HEK293 (cell line): Measurements from ENCODE around the gene TMEM179B.

Experiments used
- CTCF ChIA-PET: fragments of 350-600 bp; formaldehyde crosslinking; extraction: SDS; loops from one replicate; lab custom pipeline; 2021; ENCODE audit warnings: antibody characterized with exemption; lab: Yijun Ruan, JAX
- POLR2A ChIA-PET: fragments of 300-600 bp; formaldehyde crosslinking; extraction: SDS; loops from one replicate; lab custom pipeline; 2020; ENCODE audit warnings: antibody characterized with exemption, inconsistent platforms; lab: Yijun Ruan, JAX
- H3K27ac ChIP-seq: fragments of 200-500 bp; sonication (Bioruptor generic); 2 replicates; pipeline ENCODE4 v1.5.1; 2014; ENCODE audit warnings: low read depth, low read length, control low read depth, inconsistent platforms; ENCODE audit errors: extremely low read depth
- H3K36me3 ChIP-seq, 2 experiments: fragments of 200-500 bp in 1 of 2; sonication (Bioruptor generic) in 1 of 2; 1 replicate in 1 of 2; 2 replicates in 1 of 2; pipeline ENCODE4 v1.5.1; 2014 to 2017; ENCODE audit warnings: inconsistent platforms in 2 of 2, low read length in 2 of 2; ENCODE audit not compliant: control insufficient read depth in 2 of 2, insufficient read depth in 1 of 2
- H3K4me1 ChIP-seq: fragments of 200-500 bp; sonication (Bioruptor generic); 2 replicates; pipeline ENCODE4 v1.5.1; 2014; ENCODE audit warnings: mild to moderate bottlenecking, low read length, inconsistent platforms; ENCODE audit not compliant: control insufficient read depth, insufficient read depth
- H3K4me3 ChIP-seq: 2 replicates; pipeline ENCODE4 v1.5.1; 2011; ENCODE audit warnings: low read depth, mild to moderate bottlenecking, control low read depth, low read length, moderate library complexity
- H3K9me3 ChIP-seq: fragments of 200-500 bp; sonication (Bioruptor generic); 2 replicates; pipeline ENCODE4 v1.5.1; 2014; ENCODE audit warnings: low read depth, low read length, inconsistent platforms; ENCODE audit not compliant: control insufficient read depth, insufficient read depth
- HOXA7 ChIP-seq: sonication (generic); formaldehyde crosslinking; IDR thresholded peaks from 2 replicates; pipeline ENCODE4 v1.8.1; 2022; ENCODE audit warnings: missing genetic modification reagents, borderline replicate concordance
- KLF9 ChIP-seq: fragments of 450-650 bp; formaldehyde crosslinking; IDR thresholded peaks from 2 replicates; pipeline ENCODE4 v1.5.1; 2016; ENCODE audit warnings: missing biosample characterization, missing genetic modification characterization, low read depth
- PATZ1 ChIP-seq: fragments of 450-650 bp; formaldehyde crosslinking; IDR thresholded peaks from 2 replicates; pipeline ENCODE4 v1.5.1; 2016; ENCODE audit warnings: missing biosample characterization, missing genetic modification characterization
- PRDM1 ChIP-seq: fragments of 450-650 bp; formaldehyde crosslinking; IDR thresholded peaks from 2 replicates; pipeline ENCODE4; 2016; ENCODE audit warnings: missing biosample characterization, missing genetic modification characterization
- PRDM4 ChIP-seq: fragments of 450-650 bp; formaldehyde crosslinking; IDR thresholded peaks from 2 replicates; pipeline ENCODE4 v1.5.1; 2017; ENCODE audit warnings: missing biosample characterization, missing genetic modification characterization
- SALL2 ChIP-seq: fragments of 450-650 bp; formaldehyde crosslinking; IDR thresholded peaks from 2 replicates; pipeline ENCODE4 v1.5.0; 2017; ENCODE audit warnings: missing biosample characterization, mild to moderate bottlenecking, missing genetic modification characterization, borderline replicate concordance
- SP3 ChIP-seq: fragments of 450-650 bp; formaldehyde crosslinking; IDR thresholded peaks from 2 replicates; pipeline ENCODE4 v1.5.1; 2016; ENCODE audit warnings: missing biosample characterization, missing genetic modification characterization
- ZBTB10 ChIP-seq: fragments of 450-650 bp; formaldehyde crosslinking; IDR thresholded peaks from 2 replicates; pipeline ENCODE4 v1.5.1; 2016; ENCODE audit warnings: missing biosample characterization, missing genetic modification characterization
- ZBTB26 ChIP-seq: fragments of 450-650 bp; formaldehyde crosslinking; optimal IDR thresholded peaks from 2 replicates; pipeline ENCODE3; 2016; ENCODE audit warnings: missing biosample characterization, mild to moderate bottlenecking, missing genetic modification characterization
- ZIC2 ChIP-seq: fragments of 450-650 bp; formaldehyde crosslinking; IDR thresholded peaks from 2 replicates; pipeline ENCODE4 v1.5.1; 2016; ENCODE audit warnings: missing biosample characterization, missing genetic modification characterization
- ZNF169 ChIP-seq: fragments of 450-650 bp; formaldehyde crosslinking; IDR thresholded peaks from 2 replicates; pipeline ENCODE4 v1.5.1; 2016; ENCODE audit warnings: missing biosample characterization, missing genetic modification characterization
- ZNF223 ChIP-seq: fragments of 450-650 bp; formaldehyde crosslinking; IDR thresholded peaks from 2 replicates; pipeline ENCODE4 v1.5.1; 2016; ENCODE audit warnings: missing biosample characterization, missing genetic modification characterization
- ZNF473 ChIP-seq: fragments of 450-650 bp; formaldehyde crosslinking; IDR thresholded peaks from 2 replicates; pipeline ENCODE4 v1.5.1; 2017; ENCODE audit warnings: missing biosample characterization, missing genetic modification characterization
- ZNF621 ChIP-seq: fragments of 450-650 bp; formaldehyde crosslinking; IDR thresholded peaks from 2 replicates; pipeline ENCODE4 v1.5.1; 2017; ENCODE audit warnings: missing biosample characterization, missing genetic modification characterization
- ZNF623 ChIP-seq: fragments of 450-650 bp; formaldehyde crosslinking; IDR thresholded peaks from 2 replicates; pipeline ENCODE4 v1.5.1; 2016; ENCODE audit warnings: missing biosample characterization, missing genetic modification characterization
- ZSCAN30 ChIP-seq: fragments of 450-650 bp; IDR thresholded peaks from 2 replicates; pipeline ENCODE4 v1.5.1; 2018; ENCODE audit warnings: missing biosample characterization, mild to moderate bottlenecking, missing genetic modification characterization, moderate library complexity
- ZXDB ChIP-seq: fragments of 450-650 bp; formaldehyde crosslinking; IDR thresholded peaks from 2 replicates; pipeline ENCODE4 v1.5.1; 2016; ENCODE audit warnings: missing biosample characterization, missing genetic modification characterization

TMEM179B gene

GRCh38 chr11:62752994-62753735, 34.0 kb upstream of the TMEM179B start:
- peak overlapping the region; percentile 32; the same call in 1 of the 2 replicates for H3K27ac ChIP-seq
- no peaks in the 10 kb centered on the region for H3K9me3 ChIP-seq
- peaks cover 0 to 18% of the 10 kb centered on the region in 2 experiments; a peak in 2 of 3 replicates for H3K36me3 ChIP-seq
- peak overlapping the region; percentile 21; the same call in 1 of the 2 replicates for H3K4me3 ChIP-seq
- POLR2A ChIA-PET = interaction anchor here (0.6 to 3.4 kb wide), 41 partner anchors 7 to 179 kb away, joined by 3 to 137 read pairs (median 6); partner anchors contain the start of genes B3GAT3, BSCL2, C11orf98 and CSKMT
- H3K4me1 ChIP-seq = no peaks in the 10 kb centered on the region
- TF ChIP-seq HOXA7 (CRISPR knock-in tag) = no peak
- TF ChIP-seq PRDM4 (tag by site-specific recombination) = no peak
- no peak for TF ChIP-seq ZNF223 (tag by site-specific recombination)
- no peak for TF ChIP-seq ZNF623
- no peak for TF ChIP-seq ZBTB10
- no peak for TF ChIP-seq ZIC2 (tag by site-specific recombination)
- TF ChIP-seq ZSCAN30 (tag by site-specific recombination) = no peak
- TF ChIP-seq, all 188 proteins: peak for 0
- CTCF ChIA-PET = interaction anchor here (0.9 to 2.7 kb wide), 6 partner anchors 16 to 110 kb away, joined by 3 to 11 read pairs (median 4); partner anchors contain the start of genes HNRNPUL2 and TMEM179B

GRCh38 chr11:62753736-62754603, 33.2 kb upstream of the TMEM179B start, which contains the start of gene ZBTB3:
Gene ZBTB3 (minus strand): TSS chr11:62754160. CDS start chr11:62753664, 496 bp downstream.
- peaks cover 0 to 15% of the 10 kb centered on the region in 2 experiments; a peak in 2 of 3 replicates for H3K36me3 ChIP-seq
- ChIA-PET CTCF (interaction anchor here (0.6 to 2.7 kb wide), 11 partner anchors 15 to 359 kb away, joined by 3 to 11 read pairs (median 3); partner anchors contain the start of genes HNRNPUL2 and TMEM179B), POLR2A (interaction anchor here (0.5 to 3.4 kb wide), 46 partner anchors 8 to 180 kb away, joined by 3 to 137 read pairs (median 5); partner anchors contain the start of genes B3GAT3, BSCL2, C11orf98 and CSKMT)
- peak within 1 kb of the TSS; percentile 73 for H3K4me3 ChIP-seq
- no peaks in the 10 kb centered on the region for H3K9me3 ChIP-seq
- H3K4me1 ChIP-seq = no peaks in the 10 kb centered on the region
- H3K27ac ChIP-seq = peak within 1 kb of the TSS; percentile 32; the same call in 1 of the 2 replicates
- TF ChIP-seq ZNF473 (tag by site-specific recombination) = no peak
- 0 out of 2 replicates have a peak, but pooled peaks have one; percentile 38 for TF ChIP-seq ZXDB (tag by site-specific recombination)
- no peak for TF ChIP-seq ZNF169 (tag by site-specific recombination)
- TF ChIP-seq SP3 (tag by site-specific recombination) = peak; percentile 98
- TF ChIP-seq PATZ1 (tag by site-specific recombination) = peak; percentile 50; the same call in 1 of the 2 replicates
- TF ChIP-seq SALL2 (tag by site-specific recombination) = no peak
- peak; percentile 11; the same call in 1 of the 2 replicates for TF ChIP-seq PRDM1
- no peak for TF ChIP-seq ZBTB26
- peak; percentile 65; the same call in 1 of the 2 replicates for TF ChIP-seq KLF9 (tag by site-specific recombination)
- no peak for TF ChIP-seq ZNF621 (tag by site-specific recombination)
